Fibroblast of villous mesenchyme (primary cell): Measurements from ENCODE around the gene WFDC10A. TPM values are rescaled to one million over a fixed set of nuclear protein-coding genes. Genes with fewer than 3 reads are reported as not detected.
A peak's percentile ranks its signal among the peaks of the same experiment; 100 is the strongest.
"Not testable (repeated sequence)": the region's sequence is repeated elsewhere in the genome, so short reads cannot be mapped to it uniquely, and the experiment has no call there.

ENCODE experiments used
- DNase-seq: peaks from one replicate; pipeline ENCODE4 v3.0.0-alpha.2; 2010; ENCODE audit warnings: low read depth
- H3K4me3 ChIP-seq: 2 replicates; pipeline ENCODE4 v1.5.1; 2011; ENCODE audit warnings: low read depth, mild to moderate bottlenecking, low read length
- CTCF ChIP-seq: IDR thresholded peaks from 2 replicates; pipeline ENCODE4 v1.5.1; 2012; ENCODE audit warnings: low read depth, mild to moderate bottlenecking, low read length; ENCODE audit not compliant: insufficient read depth
- total RNA-seq: library from RNA; depleted of rRNA; stranded (reverse); fragments of >200 nt; gene quantifications from 2 replicates; pipeline ENCODE4 v1.2.3, GENCODE V29; 2012

WFDC10A gene
- not detected in 2 replicates for total RNA-seq

- DNase-seq, result peak; percentile 58
- no peak within 1 kb of the TSS for H3K4me3 ChIP-seq
- peak; percentile 88 for TF ChIP-seq CTCF
Observed at GRCh38 chr20:45629496-45630100, at the start of gene WFDC10A. Gene WFDC10A (plus strand): TSS chr20:45629739. CDS start chr20:45629814, 75 bp downstream.

GRCh38 chr20:45581702-45582101 is 47.8 kb upstream of the WFDC10A start:
- H3K4me3 ChIP-seq, result no peak overlapping the region
- no peak for DNase-seq
- TF ChIP-seq CTCF, result no peak

- H3K4me3 ChIP-seq, result no peak overlapping the region
- DNase-seq, result no peak
- no peak for TF ChIP-seq CTCF
Observed at GRCh38 chr20:45583502-45583901, 46.0 kb upstream of the WFDC10A start.

- DNase-seq, H3K4me3 ChIP-seq: not testable (repeated sequence)
Observed at GRCh38 chr20:45584294-45584693, 45.2 kb upstream of the WFDC10A start.

- DNase-seq, result peak; percentile 55
- not testable (repeated sequence) for H3K4me3 ChIP-seq
Observed at GRCh38 chr20:45585986-45586385, 43.6 kb upstream of the WFDC10A start.

GRCh38 chr20:45588800-45589199 is 40.7 kb upstream of the WFDC10A start:
- TF ChIP-seq CTCF, result no peak
- H3K4me3 ChIP-seq, result no peak overlapping the region
- no peak for DNase-seq

- DNase-seq, result no peak
- no peak for TF ChIP-seq CTCF
- no peak overlapping the region for H3K4me3 ChIP-seq
Observed at GRCh38 chr20:45589725-45590124, 39.8 kb upstream of the WFDC10A start.

- peak; percentile 36 for DNase-seq
- peak; percentile 67 for TF ChIP-seq CTCF
- H3K4me3 ChIP-seq, result no peak overlapping the region
Observed at GRCh38 chr20:45592574-45593189, 36.9 kb upstream of the WFDC10A start.
